ENCODE data around the gene KRTAP12-2.

The KRTAP12-2 gene

GRCh38 chr21:44710756-44711326, 44.1 kb upstream of the KRTAP12-2 start:
- H4K20me1 ChIP-seq (ENCODE audit: insufficient read depth, low read length, poor library complexity, severe bottlenecking) = no peaks in the 10 kb centered on the region
- H3K79me2 ChIP-seq (ENCODE audit: insufficient read depth, low read length) = no peaks in the 10 kb centered on the region
- H3K9me3 ChIP-seq (ENCODE audit: insufficient read depth, low read depth, low read length) = no peaks in the 10 kb centered on the region
- TF ChIP-seq CTCF (conservative IDR thresholded peaks at IDR 0.05; ENCODE audit: low read length) (no peak), EZH2phosphoT487 (IDR thresholded peaks at IDR 0.05; ENCODE audit: borderline replicate concordance) (no peak)
- H3K9ac ChIP-seq (ENCODE audit: low read depth, low read length, poor library complexity, severe bottlenecking) = no peak overlapping the region
- H3K4me1 ChIP-seq (ENCODE audit: insufficient read depth, low read length, poor library complexity, severe bottlenecking) = no peaks in the 10 kb centered on the region
- no peaks in the 10 kb centered on the region for H3K27me3 ChIP-seq (ENCODE audit: insufficient read depth, low read length, poor library complexity, severe bottlenecking)
- no peaks in the 10 kb centered on the region for H3F3A ChIP-seq (ENCODE audit: low read depth)
- no peaks in the 10 kb centered on the region for H3K9me2 ChIP-seq (replicated peaks; ENCODE audit: low read depth, low read length)
- H3K4me3 ChIP-seq (ENCODE audit: low read length, poor library complexity, severe bottlenecking) = no peak overlapping the region
- H2AFZ ChIP-seq (ENCODE audit: low read length) = no peak overlapping the region
- no peaks in the 10 kb centered on the region for H3K36me3 ChIP-seq (ENCODE audit: insufficient read depth, low read length)
- no peak overlapping the region for H3K4me2 ChIP-seq (ENCODE audit: low read depth, low read length, poor library complexity, severe bottlenecking)

GRCh38 chr21:44710294-44710665, 43.6 kb upstream of the KRTAP12-2 start:
- Histone ChIP-seq H3K27me3 (ENCODE audit: insufficient read depth, low read length, poor library complexity, severe bottlenecking) (no peaks in the 10 kb centered on the region), H3K36me3 (ENCODE audit: insufficient read depth, low read length) (no peaks in the 10 kb centered on the region), H3K9me3 (ENCODE audit: insufficient read depth, low read depth, low read length) (no peaks in the 10 kb centered on the region), H3K9ac (ENCODE audit: low read depth, low read length, poor library complexity, severe bottlenecking) (no peak overlapping the region), H3F3A (ENCODE audit: low read depth) (no peaks in the 10 kb centered on the region), H3K79me2 (ENCODE audit: insufficient read depth, low read length) (no peaks in the 10 kb centered on the region), H4K20me1 (ENCODE audit: insufficient read depth, low read length, poor library complexity, severe bottlenecking) (no peaks in the 10 kb centered on the region), H3K9me2 (replicated peaks; ENCODE audit: low read depth, low read length) (no peaks in the 10 kb centered on the region), H3K4me2 (ENCODE audit: low read depth, low read length, poor library complexity, severe bottlenecking) (no peak overlapping the region), H2AFZ (ENCODE audit: low read length) (no peak overlapping the region), H3K4me1 (ENCODE audit: insufficient read depth, low read length, poor library complexity, severe bottlenecking) (no peaks in the 10 kb centered on the region), H3K4me3 (ENCODE audit: low read length, poor library complexity, severe bottlenecking) (no peak overlapping the region)
- TF ChIP-seq CTCF (conservative IDR thresholded peaks at IDR 0.05; ENCODE audit: low read length) (no peak), EZH2phosphoT487 (IDR thresholded peaks at IDR 0.05; ENCODE audit: borderline replicate concordance) (no peak)

DNA sequence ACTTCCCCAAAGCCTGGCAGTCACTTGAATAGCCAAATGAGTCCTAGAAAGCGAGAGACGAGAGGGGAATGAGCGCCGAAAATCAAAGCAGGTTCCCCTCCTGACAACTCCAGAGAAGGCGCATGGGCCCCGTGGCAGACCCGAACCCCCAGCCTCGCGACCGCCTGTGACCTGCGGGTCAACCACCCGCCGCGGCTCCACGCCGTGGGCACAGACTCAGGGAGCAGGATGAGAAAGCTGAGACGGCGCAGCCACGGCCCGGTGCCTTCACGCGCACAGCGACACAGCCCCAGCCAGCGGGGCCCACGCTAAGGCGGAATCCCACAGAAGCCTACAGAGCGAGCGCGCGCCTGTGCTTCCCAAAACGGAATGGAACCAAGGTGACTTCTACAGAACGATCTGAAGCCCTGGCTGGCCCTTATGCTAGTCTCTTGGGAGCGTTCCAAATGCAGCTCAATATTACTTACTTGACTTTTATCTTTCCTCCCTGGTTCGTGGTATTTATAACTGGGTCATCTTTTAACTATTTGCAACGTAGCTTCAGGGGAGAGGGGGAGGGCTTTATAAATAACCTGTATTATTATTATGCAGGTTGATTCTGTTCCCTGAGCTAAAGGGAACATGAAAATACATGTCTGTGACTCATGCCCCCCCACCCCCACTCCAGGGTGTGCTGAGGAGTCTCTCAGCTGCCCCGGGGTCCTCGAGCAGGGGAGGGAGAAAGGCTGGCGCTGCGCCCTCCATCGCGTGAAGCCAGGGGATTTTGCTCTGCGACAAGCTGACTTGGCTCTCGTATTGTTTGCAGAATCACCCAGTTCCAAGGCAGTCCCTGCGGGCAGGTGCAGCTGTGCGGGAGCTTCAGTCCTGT, 42.9 kb upstream of the KRTAP12-2 start:
- Histone ChIP-seq H3K9ac (ENCODE audit: low read depth, low read length, poor library complexity, severe bottlenecking) (no peak overlapping the region), H3K9me2 (replicated peaks; ENCODE audit: low read depth, low read length) (no peaks in the 10 kb centered on the region), H3K4me3 (ENCODE audit: low read length, poor library complexity, severe bottlenecking) (no peak overlapping the region), H3K27me3 (ENCODE audit: insufficient read depth, low read length, poor library complexity, severe bottlenecking) (no peaks in the 10 kb centered on the region), H3K4me2 (ENCODE audit: low read depth, low read length, poor library complexity, severe bottlenecking) (no peak overlapping the region), H3K9me3 (ENCODE audit: insufficient read depth, low read depth, low read length) (no peaks in the 10 kb centered on the region), H3F3A (ENCODE audit: low read depth) (no peaks in the 10 kb centered on the region), H3K36me3 (ENCODE audit: insufficient read depth, low read length) (no peaks in the 10 kb centered on the region), H3K4me1 (ENCODE audit: insufficient read depth, low read length, poor library complexity, severe bottlenecking) (no peaks in the 10 kb centered on the region), H4K20me1 (ENCODE audit: insufficient read depth, low read length, poor library complexity, severe bottlenecking) (no peaks in the 10 kb centered on the region), H3K79me2 (ENCODE audit: insufficient read depth, low read length) (no peaks in the 10 kb centered on the region), H2AFZ (ENCODE audit: low read length) (no peak overlapping the region)
- TF ChIP-seq CTCF (conservative IDR thresholded peaks at IDR 0.05; ENCODE audit: low read length) = no peak
- no peak for TF ChIP-seq EZH2phosphoT487 (IDR thresholded peaks at IDR 0.05; ENCODE audit: borderline replicate concordance)

Measured in Loucy (cell line).